H1 (cell line): ENCODE measurements around the gene ELFN2. TPM values are rescaled to one million over a fixed set of nuclear protein-coding genes. Genes with fewer than 3 reads are reported as not detected.

Source experiments
- CTCF ChIA-PET: fragments of 300-600 bp; sonication (Branson Sonifier 250); formaldehyde crosslinking; loops from one replicate; lab custom pipeline; 2021; ENCODE audit not compliant: partially characterized antibody; lab: Charles Lee
- POLR2A ChIA-PET: fragments of 300-600 bp; sonication (Branson Sonifier 250); formaldehyde crosslinking; loops from one replicate; lab custom pipeline; 2021; ENCODE audit warnings: inconsistent platforms; ENCODE audit not compliant: partially characterized antibody; lab: Charles Lee
- DNase-seq, 2 experiments: peaks; one replicate each; pipeline versions ENCODE4 v3.0.0 to v3.0.0-alpha.2; 2010 to 2022; ENCODE audit warnings: low spot score in 2 of 2, low read depth in 1 of 2, mixed read lengths in 1 of 2
- FAIRE-seq: peaks from 2 replicates; lab custom pipeline; 2011; peaks lifted over from hg19 to GRCh38; lab: Jason Lieb, UNC
- H2AFZ ChIP-seq: 2 replicates; pipeline ENCODE4 v1.8.1; 2012; ENCODE audit warnings: low read length, inconsistent platforms
- H2AK5ac ChIP-seq: 2 replicates; pipeline ENCODE4 v1.6.1; 2013; ENCODE audit warnings: low read depth, low read length
- H2BK120ac ChIP-seq: replicated peaks from 2 replicates; pipeline ENCODE3; 2013; ENCODE audit warnings: low read depth, low read length, inconsistent platforms
- H2BK12ac ChIP-seq: 2 replicates; pipeline ENCODE4 v1.6.1; 2013; ENCODE audit warnings: low read depth, low read length
- H2BK15ac ChIP-seq: 2 replicates; pipeline ENCODE4 v1.6.1; 2013; ENCODE audit warnings: low read length
- H2BK20ac ChIP-seq: 2 replicates; pipeline ENCODE4 v1.6.1; 2013; ENCODE audit warnings: low read length
- H2BK5ac ChIP-seq: 2 replicates; pipeline ENCODE4 v1.6.1; 2013; ENCODE audit warnings: low read depth, low read length
- H3K14ac ChIP-seq: 2 replicates; pipeline ENCODE4 v1.6.1; 2013; ENCODE audit warnings: inconsistent platforms; ENCODE audit not compliant: insufficient read length
- H3K18ac ChIP-seq: 2 replicates; pipeline ENCODE4 v1.6.1; 2013; ENCODE audit warnings: low read length; ENCODE audit errors: extremely low read depth
- H3K23ac ChIP-seq: 2 replicates; pipeline ENCODE4 v1.6.1; 2013; ENCODE audit warnings: inconsistent platforms; ENCODE audit not compliant: insufficient read length
- H3K23me2 ChIP-seq: 2 replicates; pipeline ENCODE4 v1.6.1; 2013; ENCODE audit warnings: low read depth, low read length
- H3K27ac ChIP-seq: 2 replicates; pipeline ENCODE4 v1.6.1; 2011; ENCODE audit warnings: low read depth, low read length, inconsistent platforms
- H3K27me3 ChIP-seq, 4 experiments: replicated peaks in 1 of 4; 1 replicate in 1 of 4; 2 replicates in 3 of 4; pipeline versions ENCODE4 v1.6.1 to v1.8.1; 2011 to 2013; ENCODE audit warnings: low read length in 3 of 4, mild to moderate bottlenecking in 3 of 4, inconsistent platforms in 2 of 4, mixed read lengths in 2 of 4, moderate library complexity in 1 of 4; ENCODE audit not compliant: control insufficient read depth in 3 of 4, insufficient read depth in 3 of 4; ENCODE audit errors: extremely low read depth in 1 of 4
- H3K36me3 ChIP-seq, 4 experiments: 2 replicates each; pipeline versions ENCODE4 v1.6.1 to v1.8.1; 2011 to 2013; ENCODE audit warnings: mild to moderate bottlenecking in 4 of 4, low read length in 3 of 4, moderate library complexity in 2 of 4, control low read depth in 1 of 4, inconsistent platforms in 1 of 4; ENCODE audit not compliant: insufficient read depth in 4 of 4, control insufficient read depth in 2 of 4
- H3K4ac ChIP-seq: replicated peaks from 2 replicates; pipeline ENCODE3; 2013; ENCODE audit warnings: low read length, low read depth, mixed read lengths, inconsistent platforms; ENCODE audit not compliant: insufficient read length
- H3K4me1 ChIP-seq, 4 experiments: replicated peaks in 1 of 4; 1 replicate in 1 of 4; 2 replicates in 3 of 4; pipeline versions ENCODE4 v1.6.1 to v1.8.1; 2011 to 2013; ENCODE audit warnings: low read length in 3 of 4, inconsistent platforms in 2 of 4, mixed read lengths in 1 of 4; ENCODE audit not compliant: insufficient read depth in 4 of 4, control insufficient read depth in 3 of 4
- H3K4me2 ChIP-seq, 2 experiments: 2 replicates each; pipeline versions ENCODE4 v1.6.1 to v1.8.1; 2011 to 2013; ENCODE audit warnings: low read depth in 2 of 2, low read length in 2 of 2, control low read depth in 1 of 2, inconsistent platforms in 1 of 2, mild to moderate bottlenecking in 1 of 2; ENCODE audit not compliant: insufficient read depth in 1 of 2
- H3K4me3 ChIP-seq, 4 experiments: fragments of 200-600, 300-600 bp in 1 of 4; sonication (generic), shearing (Covaris generic), sonication (Bioruptor Twin) in 1 of 4; 2 replicates each; pipeline versions ENCODE4 v1.5.1 to v1.8.1; 2011 to 2016; ENCODE audit warnings: low read length in 4 of 4, low read depth in 3 of 4, control low read depth in 2 of 4, inconsistent platforms in 2 of 4, mild to moderate bottlenecking in 2 of 4, mixed read lengths in 1 of 4, moderate library complexity in 1 of 4; ENCODE audit not compliant: insufficient read depth in 2 of 4; ENCODE audit errors: extremely low read depth in 1 of 4
- H3K56ac ChIP-seq: replicated peaks from 2 replicates; pipeline ENCODE3; 2013; ENCODE audit warnings: low read depth, mild to moderate bottlenecking, mixed read lengths, low read length, inconsistent platforms; ENCODE audit not compliant: insufficient read length
- H3K79me1 ChIP-seq: 2 replicates; pipeline ENCODE4 v1.6.1; 2013; ENCODE audit warnings: low read depth, low read length, control low read depth
- H3K79me2 ChIP-seq, 2 experiments: 2 replicates each; pipeline versions ENCODE4 v1.6.1 to v1.8.1; 2012 to 2013; ENCODE audit warnings: low read length in 2 of 2, mild to moderate bottlenecking in 2 of 2, inconsistent platforms in 1 of 2; ENCODE audit not compliant: insufficient read depth in 2 of 2, control insufficient read depth in 1 of 2
- H3K9ac ChIP-seq, 4 experiments: replicated peaks in 1 of 4; 1 replicate in 1 of 4; 2 replicates in 3 of 4; pipeline versions ENCODE4 v1.6.1 to v1.8.1; 2011 to 2013; ENCODE audit warnings: low read depth in 3 of 4, low read length in 3 of 4, control low read depth in 2 of 4, mild to moderate bottlenecking in 2 of 4, moderate library complexity in 2 of 4, inconsistent platforms in 1 of 4; ENCODE audit errors: extremely low read depth in 1 of 4
- H3K9me3 ChIP-seq, 2 experiments: 2 replicates each; pipeline versions ENCODE4 v1.6.1 to v1.8.1; 2012 to 2013; ENCODE audit warnings: mild to moderate bottlenecking in 2 of 2, moderate library complexity in 2 of 2, control low read depth in 1 of 2, inconsistent platforms in 1 of 2, low read depth in 1 of 2, low read length in 1 of 2, mixed read lengths in 1 of 2; ENCODE audit not compliant: insufficient read depth in 2 of 2
- H4K20me1 ChIP-seq, 2 experiments: replicated peaks in 1 of 2; 2 replicates each; pipeline versions ENCODE3 to v1.8.1; 2011 to 2013; ENCODE audit warnings: inconsistent platforms in 2 of 2, low read length in 2 of 2, mild to moderate bottlenecking in 1 of 2; ENCODE audit not compliant: insufficient read depth in 2 of 2, control insufficient read depth in 1 of 2
- H4K5ac ChIP-seq: 2 replicates; pipeline ENCODE4 v1.6.1; 2013; ENCODE audit warnings: low read length, low read depth, mixed read lengths, inconsistent platforms; ENCODE audit not compliant: insufficient read length
- H4K8ac ChIP-seq: 2 replicates; pipeline ENCODE4 v1.8.0; 2013; ENCODE audit warnings: mild to moderate bottlenecking, moderate library complexity, low read length, inconsistent platforms; ENCODE audit not compliant: insufficient read depth; ENCODE audit errors: extremely low read depth
- H4K91ac ChIP-seq: replicated peaks from 2 replicates; pipeline ENCODE3; 2013; ENCODE audit warnings: low read length, mixed read lengths, inconsistent platforms; ENCODE audit not compliant: insufficient read length
- CHD2 ChIP-seq: IDR thresholded peaks from 2 replicates; pipeline ENCODE4 v1.6.1; 2012; ENCODE audit warnings: low read length, improper control_type of control experiment
- CTBP2 ChIP-seq: IDR thresholded peaks from 2 replicates; pipeline ENCODE4 v1.7.0; 2011; ENCODE audit warnings: borderline replicate concordance, mild to moderate bottlenecking, moderate library complexity, mixed read lengths, low read length; ENCODE audit not compliant: insufficient read depth, insufficient read length
- FOSL1 ChIP-seq: IDR thresholded peaks from 2 replicates; pipeline ENCODE4 v1.6.1; 2011; ENCODE audit warnings: mild to moderate bottlenecking, low read depth, low read length, moderate library complexity; ENCODE audit not compliant: insufficient read depth
- KDM5A ChIP-seq: fragments of 200-600 bp; IDR thresholded peaks from 2 replicates; pipeline ENCODE4 v1.7.1; 2012; ENCODE audit warnings: mild to moderate bottlenecking, low read length, inconsistent platforms, mixed read lengths
- SIRT6 ChIP-seq: IDR thresholded peaks from one replicate; pipeline ENCODE4 v1.7.1; 2012; ENCODE audit warnings: low read length, inconsistent platforms
- SUZ12 ChIP-seq: fragments of 200-600 bp; sonication (generic); IDR thresholded peaks from 2 replicates; pipeline ENCODE4 v1.6.1; 2012; ENCODE audit warnings: mild to moderate bottlenecking, inconsistent platforms, low read length, moderate library complexity, mixed read lengths
- YY1 ChIP-seq: IDR thresholded peaks from 2 replicates; pipeline ENCODE4 v1.6.1; 2011; ENCODE audit warnings: low read depth, mild to moderate bottlenecking, low read length
- WGBS, 2 experiments: shearing (Covaris generic) in 1 of 2; methylation state at CpG; one replicate each; pipeline versions ENCODE4 v1.1.6 to v1.1.7; 2013 to 2015; ENCODE audit warnings: low lambda C conversion rate in 2 of 2, mixed read lengths in 2 of 2, inconsistent platforms in 1 of 2, low coverage in 1 of 2, missing lambda C conversion rate in 1 of 2; ENCODE audit not compliant: insufficient replicate concordance in 2 of 2, insufficient coverage in 1 of 2, insufficient read length in 1 of 2; ENCODE audit errors: extremely low coverage in 1 of 2, missing lambda C conversion rate in 1 of 2; 5-methylcytosine and 5-hydroxymethylcytosine counted together
- polyA plus RNA-seq, 7 experiments: library from polyadenylated mRNA; depleted of rRNA in 3 of 7; stranded (reverse) in 5 of 7; unstranded in 2 of 7; fragments of >200 nt in 5 of 7; fragments of 200-250 nt in 2 of 7; gene quantifications; 1 replicate in 5 of 7; 2 replicates in 1 of 7; 4 replicates in 1 of 7; pipeline versions ENCODE4 v1.2.1 to v1.2.3, GENCODE V29; 2011 to 2013; ENCODE audit warnings: missing spikeins in 2 of 7, mixed read lengths in 2 of 7
- total RNA-seq: library from RNA; stranded (reverse); fragmentation: NEBNext Ultra II Directional; extraction: Animal tissue kit (Norgen Biotek cat#: 25700); gene quantifications from 2 replicates; pipeline ENCODE4 v1.2.1, GENCODE V29; 2021

The ELFN2 gene
- total and polyA plus RNA-seq, 2 of the 8 experiments (the other 6 are each of a cell fraction or from before 2014, with no cell fraction given) = 0.63 to 0.88 TPM

DNA sequence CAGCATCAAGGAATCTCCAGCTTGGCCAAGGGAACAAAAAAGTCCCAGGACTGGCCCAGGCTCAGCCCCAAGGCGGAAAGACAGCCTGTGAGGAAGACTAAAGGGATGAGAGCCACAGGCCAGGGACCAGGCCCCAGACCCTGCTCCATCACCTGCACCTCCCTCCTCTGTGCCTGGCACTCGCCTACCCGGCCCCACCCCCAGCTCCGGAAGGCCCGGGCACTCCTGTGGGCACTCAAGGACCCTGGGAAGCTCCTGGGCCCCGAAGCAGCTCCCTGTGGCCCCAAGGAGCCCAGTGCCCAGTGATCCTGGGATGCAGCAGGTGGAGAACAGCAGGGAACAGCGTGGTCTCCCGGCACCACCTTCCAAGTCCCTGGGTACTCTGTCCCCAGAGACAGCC is 18.2 kb downstream of the ELFN2 start:
- no peak for DNase-seq
- Histone ChIP-seq H2BK20ac (no peak overlapping the region), H2BK12ac (no peak overlapping the region), H3K18ac (no peak overlapping the region), H3K79me2 (no peaks in the 10 kb centered on the region), H3K79me1 (no peaks in the 10 kb centered on the region), H3K14ac (no peak overlapping the region), H3K27me3 (no peaks in the 10 kb centered on the region; a peak in 1 of 7 replicates), H3K9ac (no peak overlapping the region), H2AFZ (no peak overlapping the region), H2BK15ac (no peak overlapping the region), H4K20me1 (no peaks in the 10 kb centered on the region), H3K4me1 (peaks cover 0 to 7% (median 0%) of the 10 kb centered on the region in 4 experiments; a peak in 1 of 7 replicates), H2BK5ac (no peak overlapping the region), H4K5ac (no peak overlapping the region), H3K9me3 (no peaks in the 10 kb centered on the region), H2AK5ac (no peak overlapping the region), H4K8ac (no peak overlapping the region), H2BK120ac (no peak overlapping the region), H3K4ac (no peak overlapping the region), H3K4me2 (no peak overlapping the region), H3K4me3 (no peak overlapping the region), H4K91ac (no peak overlapping the region), H3K36me3 (no peaks in the 10 kb centered on the region), H3K23ac (no peak overlapping the region), H3K23me2 (no peaks in the 10 kb centered on the region), H3K56ac (no peak overlapping the region), H3K27ac (no peak overlapping the region)
- ChIA-PET POLR2A (no interaction called here), CTCF (interaction anchor here (0.9 to 2.4 kb wide), 7 partner anchors 12 to 93 kb away, joined by 3 to 8 read pairs (median 3); no protein-coding TSS in a partner anchor)
- FAIRE-seq = no peak
- 89% methylated on average over 5 of the region's 8 CpGs; no CpG with 5 or more reads in 1 of the 2 experiments for WGBS, 2 experiments
- TF ChIP-seq YY1 = no peak
- TF ChIP-seq CTBP2 = no peak
- no peak for TF ChIP-seq KDM5A
- no peak for TF ChIP-seq FOSL1
- no peak for TF ChIP-seq SIRT6
- TF ChIP-seq SUZ12 = no peak
- no peak for TF ChIP-seq CHD2
